ENCODE measurements around the gene CDH15. TPM values are rescaled to one million over a fixed set of nuclear protein-coding genes. Genes with fewer than 3 reads are reported as not detected.

The CDH15 gene
- total and polyA plus RNA-seq, 2 of the 13 experiments (the other 11 are each of a cell fraction or from before 2014, with no cell fraction given): 0.74 to 2.2 TPM

GRCh38 chr16:89187032-89187769, 15.7 kb downstream of the CDH15 start (continued):
- TF ChIP-seq, protein P1, sequence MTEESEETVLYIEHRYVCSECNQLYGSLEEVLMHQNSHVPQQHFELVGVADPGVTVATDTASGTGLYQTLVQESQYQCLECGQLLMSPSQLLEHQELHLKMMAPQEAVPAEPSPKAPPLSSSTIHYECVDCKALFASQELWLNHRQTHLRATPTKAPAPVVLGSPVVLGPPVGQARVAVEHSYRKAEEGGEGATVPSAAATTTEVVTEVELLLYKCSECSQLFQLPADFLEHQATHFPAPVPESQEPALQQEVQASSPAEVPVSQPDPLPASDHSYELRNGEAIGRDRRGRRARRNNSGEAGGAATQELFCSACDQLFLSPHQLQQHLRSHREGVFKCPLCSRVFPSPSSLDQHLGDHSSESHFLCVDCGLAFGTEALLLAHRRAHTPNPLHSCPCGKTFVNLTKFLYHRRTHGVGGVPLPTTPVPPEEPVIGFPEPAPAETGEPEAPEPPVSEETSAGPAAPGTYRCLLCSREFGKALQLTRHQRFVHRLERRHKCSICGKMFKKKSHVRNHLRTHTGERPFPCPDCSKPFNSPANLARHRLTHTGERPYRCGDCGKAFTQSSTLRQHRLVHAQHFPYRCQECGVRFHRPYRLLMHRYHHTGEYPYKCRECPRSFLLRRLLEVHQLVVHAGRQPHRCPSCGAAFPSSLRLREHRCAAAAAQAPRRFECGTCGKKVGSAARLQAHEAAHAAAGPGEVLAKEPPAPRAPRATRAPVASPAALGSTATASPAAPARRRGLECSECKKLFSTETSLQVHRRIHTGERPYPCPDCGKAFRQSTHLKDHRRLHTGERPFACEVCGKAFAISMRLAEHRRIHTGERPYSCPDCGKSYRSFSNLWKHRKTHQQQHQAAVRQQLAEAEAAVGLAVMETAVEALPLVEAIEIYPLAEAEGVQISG (CRISPR knock-in tag; IDR thresholded peaks at IDR 0.05): no peak
- TF ChIP-seq ZNF770 (CRISPR knock-in tag; IDR thresholded peaks at IDR 0.05): no peak
- no peak for TF ChIP-seq BRF2 (CRISPR knock-in tag; IDR thresholded peaks at IDR 0.05)
- 0 out of 2 replicates have a peak, but pooled peaks have one; percentile 8 for TF ChIP-seq POLR2AphosphoS5 (IDR thresholded peaks at IDR 0.05; ENCODE audit: low read depth, low read length)
- no peak for TF ChIP-seq THAP8 (CRISPR knock-in tag; IDR thresholded peaks at IDR 0.05; ENCODE audit: borderline replicate concordance)
- TF ChIP-seq DNMT1 (CRISPR knock-in tag; IDR thresholded peaks at IDR 0.05): no peak
- TF ChIP-seq, protein P2, sequence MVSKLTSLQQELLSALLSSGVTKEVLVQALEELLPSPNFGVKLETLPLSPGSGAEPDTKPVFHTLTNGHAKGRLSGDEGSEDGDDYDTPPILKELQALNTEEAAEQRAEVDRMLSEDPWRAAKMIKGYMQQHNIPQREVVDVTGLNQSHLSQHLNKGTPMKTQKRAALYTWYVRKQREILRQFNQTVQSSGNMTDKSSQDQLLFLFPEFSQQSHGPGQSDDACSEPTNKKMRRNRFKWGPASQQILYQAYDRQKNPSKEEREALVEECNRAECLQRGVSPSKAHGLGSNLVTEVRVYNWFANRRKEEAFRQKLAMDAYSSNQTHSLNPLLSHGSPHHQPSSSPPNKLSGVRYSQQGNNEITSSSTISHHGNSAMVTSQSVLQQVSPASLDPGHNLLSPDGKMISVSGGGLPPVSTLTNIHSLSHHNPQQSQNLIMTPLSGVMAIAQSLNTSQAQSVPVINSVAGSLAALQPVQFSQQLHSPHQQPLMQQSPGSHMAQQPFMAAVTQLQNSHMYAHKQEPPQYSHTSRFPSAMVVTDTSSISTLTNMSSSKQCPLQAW (CRISPR knock-in tag; IDR thresholded peaks at IDR 0.05): no peak
- no peak for TF ChIP-seq ZNF777 (CRISPR knock-in tag; IDR thresholded peaks at IDR 0.05)
- no peak for TF ChIP-seq ZFP82 (CRISPR knock-in tag; IDR thresholded peaks at IDR 0.05; ENCODE audit: borderline replicate concordance)
- no peak for TF ChIP-seq ZNF362 (CRISPR knock-in tag; IDR thresholded peaks at IDR 0.05; ENCODE audit: borderline replicate concordance)
- TF ChIP-seq, protein P3, sequence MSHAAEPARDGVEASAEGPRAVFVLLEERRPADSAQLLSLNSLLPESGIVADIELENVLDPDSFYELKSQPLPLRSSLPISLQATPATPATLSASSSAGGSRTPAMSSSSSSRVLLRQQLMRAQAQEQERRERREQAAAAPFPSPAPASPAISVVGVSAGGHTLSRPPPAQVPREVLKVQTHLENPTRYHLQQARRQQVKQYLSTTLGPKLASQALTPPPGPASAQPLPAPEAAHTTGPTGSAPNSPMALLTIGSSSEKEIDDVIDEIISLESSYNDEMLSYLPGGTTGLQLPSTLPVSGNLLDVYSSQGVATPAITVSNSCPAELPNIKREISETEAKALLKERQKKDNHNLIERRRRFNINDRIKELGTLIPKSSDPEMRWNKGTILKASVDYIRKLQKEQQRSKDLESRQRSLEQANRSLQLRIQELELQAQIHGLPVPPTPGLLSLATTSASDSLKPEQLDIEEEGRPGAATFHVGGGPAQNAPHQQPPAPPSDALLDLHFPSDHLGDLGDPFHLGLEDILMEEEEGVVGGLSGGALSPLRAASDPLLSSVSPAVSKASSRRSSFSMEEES (CRISPR knock-in tag; IDR thresholded peaks at IDR 0.05): no peak
- no peak for TF ChIP-seq TEF (CRISPR knock-in tag; IDR thresholded peaks at IDR 0.05)
- no peak for TF ChIP-seq ZNF251 (CRISPR knock-in tag; IDR thresholded peaks at IDR 0.05)
